PC-9 (cell line): ENCODE results near the gene MRPS23.

Experiments used
- EZH2 ChIP-seq: fragments of 200-600 bp; sonication (generic); IDR thresholded peaks from 2 replicates; pipeline ENCODE4 v1.8.0; 2017; ENCODE audit warnings: antibody characterized with exemption, low read depth
- TF ChIP-seq, protein P1 (sequence below): fragments of 200-600 bp; sonication (generic); conservative IDR thresholded peaks from 2 replicates; pipeline ENCODE4 v1.6.1; 2017; ENCODE audit warnings: mixed run types, antibody characterized with exemption, mild to moderate bottlenecking, moderate library complexity

- TF ChIP-seq, protein P1, sequence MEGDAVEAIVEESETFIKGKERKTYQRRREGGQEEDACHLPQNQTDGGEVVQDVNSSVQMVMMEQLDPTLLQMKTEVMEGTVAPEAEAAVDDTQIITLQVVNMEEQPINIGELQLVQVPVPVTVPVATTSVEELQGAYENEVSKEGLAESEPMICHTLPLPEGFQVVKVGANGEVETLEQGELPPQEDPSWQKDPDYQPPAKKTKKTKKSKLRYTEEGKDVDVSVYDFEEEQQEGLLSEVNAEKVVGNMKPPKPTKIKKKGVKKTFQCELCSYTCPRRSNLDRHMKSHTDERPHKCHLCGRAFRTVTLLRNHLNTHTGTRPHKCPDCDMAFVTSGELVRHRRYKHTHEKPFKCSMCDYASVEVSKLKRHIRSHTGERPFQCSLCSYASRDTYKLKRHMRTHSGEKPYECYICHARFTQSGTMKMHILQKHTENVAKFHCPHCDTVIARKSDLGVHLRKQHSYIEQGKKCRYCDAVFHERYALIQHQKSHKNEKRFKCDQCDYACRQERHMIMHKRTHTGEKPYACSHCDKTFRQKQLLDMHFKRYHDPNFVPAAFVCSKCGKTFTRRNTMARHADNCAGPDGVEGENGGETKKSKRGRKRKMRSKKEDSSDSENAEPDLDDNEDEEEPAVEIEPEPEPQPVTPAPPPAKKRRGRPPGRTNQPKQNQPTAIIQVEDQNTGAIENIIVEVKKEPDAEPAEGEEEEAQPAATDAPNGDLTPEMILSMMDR, result no peak
- no peak for TF ChIP-seq EZH2
These were observed 19.0 kb downstream of the MRPS23 start for GRCh38 chr17:57830880-57831279.
